CD4-positive, alpha-beta T cell treated with Interleukin-6 at 100 ng/mL for 8 hours (primary cell): ENCODE data around the gene DISC1.
"Not testable (repeated sequence)": the region's sequence is repeated elsewhere in the genome, so short reads cannot be mapped to it uniquely, and the experiment has no call there.

Experiments used
- DNase-seq: peaks from one replicate; pipeline ENCODE4 v3.0.0-alpha.2; 2020; ENCODE audit warnings: mixed read lengths, low spot score

The DISC1 gene

GRCh38 chr1:231959225-231959884, 332.8 kb downstream of the DISC1 start:
- DNase-seq, result no peak

GRCh38 chr1:231961801-231962200, 335.2 kb downstream of the DISC1 start:
- DNase-seq, result not testable (repeated sequence)

- no peak for DNase-seq
These were observed 336.0 kb downstream of the DISC1 start for GRCh38 chr1:231962636-231963035.

GRCh38 chr1:231964241-231964640, 337.7 kb downstream of the DISC1 start:
- DNase-seq, result no peak

- DNase-seq, result no peak
These were observed 338.4 kb downstream of the DISC1 start for GRCh38 chr1:231964961-231965360.

- DNase-seq, result no peak
These were observed 339.0 kb downstream of the DISC1 start for GRCh38 chr1:231965615-231966014.

GRCh38 chr1:231966983-231967382, 340.4 kb downstream of the DISC1 start:
- no peak for DNase-seq

- DNase-seq, result no peak
These were observed 342.5 kb downstream of the DISC1 start for GRCh38 chr1:231969076-231969475.

- DNase-seq, result not testable (repeated sequence)
These were observed 343.2 kb downstream of the DISC1 start for GRCh38 chr1:231969761-231970160.

GRCh38 chr1:231970684-231971083, 344.1 kb downstream of the DISC1 start:
- DNase-seq, result no peak

- DNase-seq, result no peak
These were observed 345.0 kb downstream of the DISC1 start for GRCh38 chr1:231971397-231972110.

GRCh38 chr1:231972111-231972445, 345.5 kb downstream of the DISC1 start:
- no peak for DNase-seq

- no peak for DNase-seq
These were observed 347.2 kb downstream of the DISC1 start for GRCh38 chr1:231973830-231974229.

- no peak for DNase-seq
These were observed 349.6 kb downstream of the DISC1 start for GRCh38 chr1:231976231-231976630.

GRCh38 chr1:231981675-231982074, 355.1 kb downstream of the DISC1 start:
- DNase-seq, result no peak

- DNase-seq, result no peak
These were observed 356.4 kb downstream of the DISC1 start for GRCh38 chr1:231982871-231983587.

- no peak for DNase-seq
These were observed 357.1 kb downstream of the DISC1 start for GRCh38 chr1:231983588-231984193.

- DNase-seq, result no peak
These were observed 358.9 kb downstream of the DISC1 start for GRCh38 chr1:231985296-231986023.

GRCh38 chr1:231986631-231987336, 360.2 kb downstream of the DISC1 start:
- no peak for DNase-seq

GRCh38 chr1:231990388-231990787, 363.8 kb downstream of the DISC1 start:
- no peak for DNase-seq

- no peak for DNase-seq
These were observed 364.6 kb downstream of the DISC1 start for GRCh38 chr1:231991231-231991630.
